Stimulated activated naive CD4-positive, alpha-beta T cell (primary cell): ENCODE measurements around the gene CXCL11.
"Not testable (repeated sequence)": the region's sequence is repeated elsewhere in the genome, so short reads cannot be mapped to it uniquely, and the experiment has no call there.

ENCODE experiments used
- DNase-seq, 6 experiments: peaks; one replicate each; lab custom pipeline; 2025; lab: John Stamatoyannopoulos, UW

The CXCL11 gene

GRCh38 chr4:76035799-76036380 is at the start of gene CXCL11:
TSS of gene CXCL11 (minus strand) at chr4:76036070. CDS start at chr4:76035987, 83 bp downstream.
- DNase-seq: no peak

- DNase-seq: no peak
These were observed 48.7 kb upstream of the CXCL11 start for GRCh38 chr4:76084542-76084941.

DNA sequence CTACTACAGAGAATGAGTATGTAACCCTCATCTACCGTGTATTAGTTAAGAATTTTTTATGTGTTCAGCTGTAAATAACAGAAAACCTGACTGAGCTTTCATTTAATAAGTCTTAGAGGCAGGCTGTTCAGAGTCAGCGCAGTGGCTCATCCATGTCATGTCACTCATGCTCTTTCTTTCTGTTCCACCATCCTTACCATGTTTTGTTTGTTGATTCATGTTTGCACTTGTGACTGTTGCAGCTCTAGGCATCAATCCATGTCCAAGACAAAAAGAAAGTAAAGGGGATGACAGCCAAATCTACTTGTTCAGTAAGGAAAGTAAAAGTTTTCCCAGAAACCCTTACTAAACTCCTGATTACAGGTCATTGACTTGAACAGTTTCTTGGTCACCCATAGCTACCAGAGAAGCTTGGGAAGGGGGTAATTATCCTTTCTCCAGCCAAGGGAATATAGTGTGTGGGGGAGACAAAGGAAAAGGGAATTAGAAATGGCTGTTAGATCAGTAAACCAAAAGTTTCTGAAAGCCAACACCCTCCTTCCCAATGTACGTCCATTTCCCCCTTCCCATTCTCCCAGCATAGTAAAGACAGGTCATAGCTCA is 47.6 kb upstream of the CXCL11 start:
- DNase-seq: no peak

DNA sequence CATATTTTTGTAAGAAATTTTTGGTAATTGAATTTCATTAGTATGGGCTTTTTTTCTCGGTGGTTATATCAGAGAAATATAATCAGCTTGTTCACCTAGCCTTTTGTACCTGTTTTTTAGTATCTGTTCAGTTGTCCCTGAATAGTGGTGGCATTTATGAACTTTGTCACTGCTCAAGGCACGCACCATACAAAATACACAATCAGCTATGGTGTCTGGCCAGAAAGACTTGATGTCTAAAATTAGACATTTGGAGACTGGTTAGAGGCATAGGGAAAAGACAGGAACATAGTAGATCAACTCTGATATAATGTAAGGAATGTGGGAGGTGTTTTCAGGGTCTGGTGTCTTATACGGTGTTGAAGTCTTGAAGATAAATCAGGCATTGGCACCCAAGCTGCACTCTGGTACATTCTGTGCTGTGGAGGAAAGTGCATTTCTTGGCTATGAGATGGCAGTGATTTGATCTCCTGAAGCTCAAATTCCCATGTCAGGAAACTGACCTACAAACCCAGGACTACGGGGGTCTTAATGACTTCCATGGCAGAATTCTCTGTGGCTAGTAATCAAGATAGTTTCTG is 42.3 kb upstream of the CXCL11 start:
- DNase-seq: no peak

GRCh38 chr4:76074993-76075600 is 39.2 kb upstream of the CXCL11 start:
- DNase-seq: no peak

DNA sequence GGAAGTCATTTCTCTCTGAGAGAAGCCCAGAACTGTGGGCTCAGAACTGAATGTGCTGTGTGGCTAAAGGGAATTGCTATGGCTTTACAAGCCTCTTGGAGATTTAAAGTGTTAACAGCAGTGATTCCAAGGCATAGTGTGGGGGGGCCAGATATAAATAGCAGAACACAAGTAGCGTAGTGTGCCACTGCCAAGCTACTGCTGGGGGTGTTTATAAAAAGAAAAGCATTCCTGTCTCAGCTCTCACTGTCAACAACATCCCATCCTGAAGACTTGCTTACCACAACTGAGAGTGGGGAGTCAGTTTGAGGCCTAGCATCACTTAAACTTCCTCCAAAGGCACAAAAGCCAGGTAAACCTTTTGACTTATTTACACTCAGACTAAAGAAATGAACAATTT is 38.6 kb upstream of the CXCL11 start, which contains the start of gene ART3:
TSS of gene ART3 (plus strand) at position 242 of the 400 bp plus-strand sequence. CDS start 1,181 bp downstream, outside the sequence.
- DNase-seq: no peak

DNA sequence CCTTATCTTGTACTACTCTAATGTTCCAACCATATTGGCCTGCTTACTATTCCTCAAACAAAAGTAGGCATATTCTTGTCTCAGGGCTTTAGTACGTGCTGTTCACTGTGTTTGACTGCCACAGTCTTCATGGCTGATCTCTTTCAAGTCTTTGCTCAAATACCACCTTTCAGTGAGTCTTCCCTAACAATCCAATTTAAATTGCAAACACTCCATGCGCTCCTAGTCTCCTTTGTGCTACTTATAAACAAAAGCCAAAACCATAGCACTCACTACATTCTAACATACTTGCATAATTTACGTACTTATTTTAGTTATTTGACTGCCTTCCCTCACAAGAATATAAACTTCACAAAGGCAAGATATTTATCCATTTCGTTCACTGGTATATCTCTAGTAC is 36.9 kb upstream of the CXCL11 start:
- DNase-seq: no peak

GRCh38 chr4:76067652-76068286 is 31.9 kb upstream of the CXCL11 start:
- DNase-seq: peak in 5 of 6 experiments; percentile 28 to 72 (median 51)

DNA sequence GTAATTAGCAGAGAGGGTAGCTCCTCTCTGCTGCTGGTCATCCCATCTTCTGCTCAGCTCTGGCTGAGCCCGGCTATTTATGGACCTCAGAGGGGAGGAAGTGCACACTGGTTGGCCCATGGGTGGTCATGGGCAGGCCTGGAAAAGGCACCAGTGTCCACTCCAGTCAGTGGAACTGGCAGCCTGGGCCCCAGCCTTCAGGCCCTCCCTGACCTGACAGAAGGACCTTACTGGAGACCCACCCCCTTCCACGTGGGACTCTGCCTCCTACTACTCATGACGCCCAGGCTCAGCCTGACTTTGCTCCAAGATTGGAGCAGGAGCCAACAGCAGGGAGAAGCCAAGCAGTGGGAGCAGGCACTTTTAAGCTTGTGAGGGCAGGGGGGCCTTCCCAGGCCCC is 30.7 kb upstream of the CXCL11 start:
- DNase-seq: no peak

DNA sequence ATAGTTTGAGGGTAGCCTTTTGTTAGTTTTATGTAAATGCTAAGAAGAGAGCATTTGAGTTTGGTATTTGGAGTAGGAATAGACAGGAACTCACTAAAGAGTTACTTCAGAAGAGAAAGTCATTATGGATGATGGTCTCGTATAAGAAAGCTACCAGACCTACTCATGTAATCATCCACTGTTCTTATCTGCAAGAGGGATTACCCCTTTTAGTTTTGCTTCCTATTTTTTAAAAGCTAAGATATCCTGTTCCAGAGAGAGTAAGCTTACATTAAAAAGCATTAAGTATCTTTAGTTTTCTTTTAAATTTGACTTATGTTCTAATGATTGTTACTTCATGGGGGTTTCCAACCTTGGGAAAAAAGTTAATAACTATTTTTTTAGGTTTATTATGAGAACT is 26.1 kb upstream of the CXCL11 start:
- no peak for DNase-seq

GRCh38 chr4:76061421-76061820 is 25.6 kb upstream of the CXCL11 start:
- DNase-seq: no peak

GRCh38 chr4:76060506-76060905 is 24.6 kb upstream of the CXCL11 start:
- DNase-seq: no peak

- no peak for DNase-seq
These were observed 23.9 kb upstream of the CXCL11 start for GRCh38 chr4:76059750-76060149.

- DNase-seq: no peak
These were observed 23.1 kb upstream of the CXCL11 start for GRCh38 chr4:76058888-76059426.

- DNase-seq: no peak
These were observed 22.4 kb upstream of the CXCL11 start for GRCh38 chr4:76058302-76058701.

DNA sequence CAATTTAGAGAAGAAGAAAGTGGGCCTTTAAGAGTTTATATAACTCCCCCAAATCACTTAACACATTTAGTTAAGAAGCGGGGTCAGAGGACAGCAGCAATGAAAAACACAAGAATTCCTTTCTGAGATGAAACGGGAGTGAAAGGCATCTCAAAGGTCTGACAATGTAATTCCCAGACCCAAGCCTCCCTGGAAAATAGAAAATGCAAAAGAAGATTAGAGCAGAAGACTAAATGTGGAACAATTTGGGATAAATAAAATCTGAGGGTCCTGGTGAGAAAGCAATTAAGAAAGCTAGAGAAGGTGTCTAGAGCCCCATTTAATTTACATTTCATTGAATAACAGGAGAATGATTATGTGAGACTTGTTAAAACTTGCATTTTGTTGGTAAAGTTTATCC is 19.6 kb upstream of the CXCL11 start:
- no peak for DNase-seq

- DNase-seq: no peak
These were observed 19.1 kb upstream of the CXCL11 start for GRCh38 chr4:76055016-76055415.

GRCh38 chr4:76053730-76054129 is 17.9 kb upstream of the CXCL11 start:
- DNase-seq: no peak

- not testable (repeated sequence) for DNase-seq
These were observed 14.7 kb upstream of the CXCL11 start for GRCh38 chr4:76050560-76051050.

- DNase-seq: not testable (repeated sequence)
These were observed 14.1 kb upstream of the CXCL11 start for GRCh38 chr4:76049860-76050416.

GRCh38 chr4:76044686-76045085 is 8.8 kb upstream of the CXCL11 start:
- DNase-seq: not testable (repeated sequence)

GRCh38 chr4:76043306-76043705 is 7.4 kb upstream of the CXCL11 start:
- not testable (repeated sequence) for DNase-seq
